T-helper 2 cell (primary cell): ENCODE data around the gene NUP42.

Source experiments
- DNase-seq, 5 experiments: peaks; one replicate each; pipeline versions ENCODE4 v3.0.0 to v3.0.0-alpha.2; 2012 to 2022

The NUP42 gene

GRCh38 chr7:23237000-23237399 lies 55.2 kb downstream of the NUP42 start:
- DNase-seq = no peak

GRCh38 chr7:23238983-23239652 lies 57.3 kb downstream of the NUP42 start:
- no peak for DNase-seq

- no peak for DNase-seq
Observed at GRCh38 chr7:23239698-23240097, 57.9 kb downstream of the NUP42 start.

- DNase-seq = no peak
Observed at GRCh38 chr7:23242321-23242720, 60.5 kb downstream of the NUP42 start.

GRCh38 chr7:23242935-23243334 lies 61.1 kb downstream of the NUP42 start:
- DNase-seq = no peak

GRCh38 chr7:23246555-23246954 lies 64.7 kb downstream of the NUP42 start, which contains the start of gene GPNMB:
Gene GPNMB (plus strand): TSS chr7:23246775. CDS start chr7:23246858, 83 bp downstream.
- DNase-seq = no peak

GRCh38 chr7:23247046-23247602 lies 65.3 kb downstream of the NUP42 start:
- DNase-seq = no peak

GRCh38 chr7:23247603-23248335 lies 65.9 kb downstream of the NUP42 start:
- peak in 1 of 5 experiments; percentile 3 for DNase-seq

GRCh38 chr7:23249486-23249885 lies 67.6 kb downstream of the NUP42 start:
- no peak for DNase-seq
